ENCODE measurements around the gene CCDC150.

CCDC150 gene

GRCh38 chr2:196653843-196654242 lies 14.3 kb downstream of the CCDC150 start:
- H3K36me3 ChIP-seq (ENCODE audit: control insufficient read depth, insufficient read depth, low read length) = no peaks in the 10 kb centered on the region
- no peak overlapping the region for H3K4me3 ChIP-seq (replicated peaks; ENCODE audit: low read depth, low read length)
- H3K27me3 ChIP-seq (replicated peaks; ENCODE audit: control insufficient read depth, insufficient read depth, low read length) = no peaks in the 10 kb centered on the region
- no peak for TF ChIP-seq CTCF (IDR thresholded peaks at IDR 0.05; ENCODE audit: insufficient read depth, low read length, poor library complexity, severe bottlenecking)
- DNase-seq (ENCODE audit: extremely low read depth, insufficient read length) = no peak

DNA sequence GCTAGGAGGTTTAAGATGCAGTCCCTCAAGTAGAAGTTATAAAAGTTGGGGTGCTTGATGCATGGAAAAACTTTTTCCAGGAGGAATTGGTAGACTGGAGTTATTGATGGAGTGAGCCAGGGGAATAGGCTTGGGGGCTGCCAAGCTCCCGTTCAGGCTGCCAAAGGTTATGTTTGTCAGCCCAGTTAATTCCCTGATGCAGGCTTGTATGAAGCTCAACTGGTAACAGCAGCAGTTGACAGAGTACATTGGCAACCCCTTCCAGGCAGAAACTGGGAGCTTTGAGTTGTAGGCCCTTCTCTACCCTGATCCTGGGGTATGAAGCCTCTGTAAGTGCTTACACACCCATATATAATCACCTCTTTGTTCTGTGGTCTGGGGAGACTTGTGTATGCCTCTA lies 16.2 kb downstream of the CCDC150 start:
- Histone ChIP-seq H3K27me3 (replicated peaks; ENCODE audit: control insufficient read depth, insufficient read depth, low read length) (no peaks in the 10 kb centered on the region), H3K36me3 (ENCODE audit: control insufficient read depth, insufficient read depth, low read length) (no peaks in the 10 kb centered on the region), H3K4me3 (replicated peaks; ENCODE audit: low read depth, low read length) (no peak overlapping the region)
- DNase-seq (ENCODE audit: extremely low read depth, insufficient read length) = no peak
- no peak for TF ChIP-seq CTCF (IDR thresholded peaks at IDR 0.05; ENCODE audit: insufficient read depth, low read length, poor library complexity, severe bottlenecking)

DNA sequence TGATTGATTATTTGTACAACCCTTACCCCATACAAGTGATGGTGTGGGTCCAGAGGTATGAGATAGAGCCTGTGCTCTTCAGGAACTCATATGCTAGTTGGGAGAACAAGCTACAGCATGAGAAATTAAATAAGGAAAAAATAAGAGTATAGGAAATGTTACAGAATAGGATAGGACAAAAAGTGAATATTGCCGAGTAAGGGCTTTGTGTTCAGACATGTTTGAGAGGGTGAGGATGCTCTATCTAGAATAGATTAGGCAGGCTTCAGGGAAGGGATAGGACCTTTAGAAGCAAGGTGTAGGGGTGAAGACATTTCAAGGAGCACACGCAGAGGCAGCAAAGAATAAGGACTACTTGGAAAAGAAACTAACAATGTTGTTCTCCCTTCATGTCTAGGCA lies 17.8 kb downstream of the CCDC150 start:
- H3K4me3 ChIP-seq (replicated peaks; ENCODE audit: low read depth, low read length) = no peak overlapping the region
- TF ChIP-seq CTCF (IDR thresholded peaks at IDR 0.05; ENCODE audit: insufficient read depth, low read length, poor library complexity, severe bottlenecking) = no peak
- DNase-seq (ENCODE audit: extremely low read depth, insufficient read length) = no peak
- no peaks in the 10 kb centered on the region for H3K36me3 ChIP-seq (ENCODE audit: control insufficient read depth, insufficient read depth, low read length)
- H3K27me3 ChIP-seq (replicated peaks; ENCODE audit: control insufficient read depth, insufficient read depth, low read length) = no peaks in the 10 kb centered on the region

- Histone ChIP-seq H3K27me3 (replicated peaks; ENCODE audit: control insufficient read depth, insufficient read depth, low read length) (no peaks in the 10 kb centered on the region), H3K36me3 (ENCODE audit: control insufficient read depth, insufficient read depth, low read length) (no peaks in the 10 kb centered on the region), H3K4me3 (replicated peaks; ENCODE audit: low read depth, low read length) (no peak overlapping the region)
- TF ChIP-seq CTCF (IDR thresholded peaks at IDR 0.05; ENCODE audit: insufficient read depth, low read length, poor library complexity, severe bottlenecking) = no peak
- no peak for DNase-seq (ENCODE audit: extremely low read depth, insufficient read length)
Observed at GRCh38 chr2:196659844-196660243, 20.3 kb downstream of the CCDC150 start.

GRCh38 chr2:196660244-196660643 lies 20.7 kb downstream of the CCDC150 start:
- TF ChIP-seq CTCF (IDR thresholded peaks at IDR 0.05; ENCODE audit: insufficient read depth, low read length, poor library complexity, severe bottlenecking) = no peak
- Histone ChIP-seq H3K36me3 (ENCODE audit: control insufficient read depth, insufficient read depth, low read length) (no peaks in the 10 kb centered on the region), H3K4me3 (replicated peaks; ENCODE audit: low read depth, low read length) (no peak overlapping the region), H3K27me3 (replicated peaks; ENCODE audit: control insufficient read depth, insufficient read depth, low read length) (no peaks in the 10 kb centered on the region)
- no peak for DNase-seq (ENCODE audit: extremely low read depth, insufficient read length)

DNA sequence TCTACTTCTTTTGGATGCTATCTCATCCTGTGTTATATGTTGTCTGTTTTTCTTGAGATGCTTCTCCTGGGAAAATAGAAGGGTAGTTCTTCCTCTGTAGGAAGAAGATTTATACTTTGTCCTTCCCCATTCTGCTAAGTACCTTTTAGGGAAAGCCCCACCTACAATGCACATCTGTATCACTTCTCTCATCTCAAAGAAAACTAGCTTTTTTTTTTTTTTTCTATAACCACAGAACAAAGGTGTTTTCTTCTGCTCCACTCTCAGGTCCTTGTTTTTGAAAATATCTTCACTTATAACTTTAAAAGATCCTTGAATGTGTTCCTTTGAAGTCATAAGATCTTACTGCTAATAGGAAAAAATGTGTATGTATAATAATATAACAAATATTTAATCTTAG lies 30.8 kb downstream of the CCDC150 start:
- H3K4me3 ChIP-seq (replicated peaks; ENCODE audit: low read depth, low read length) = no peak overlapping the region
- no peak for DNase-seq (ENCODE audit: extremely low read depth, insufficient read length)

More for the DNA sequence above, 30.8 kb downstream of the CCDC150 start:
- Histone ChIP-seq H3K27me3 (replicated peaks; ENCODE audit: control insufficient read depth, insufficient read depth, low read length) (no peaks in the 10 kb centered on the region), H3K36me3 (ENCODE audit: control insufficient read depth, insufficient read depth, low read length) (no peaks in the 10 kb centered on the region)
- no peak for TF ChIP-seq CTCF (IDR thresholded peaks at IDR 0.05; ENCODE audit: insufficient read depth, low read length, poor library complexity, severe bottlenecking)

Measured in GM06990 (cell line).